HG02840 (cell line): ENCODE results near the gene TMED6.

Experiments
- ATAC-seq: cut with Tn5 transposase; IDR thresholded peaks from one replicate; pipeline ENCODE4 v1.9.1; 2021; ENCODE audit warnings: mild to moderate bottlenecking, moderate library complexity, moderate number of reproducible peaks; ENCODE audit not compliant: unreplicated experiment, low FRiP score

Gene TMED6

DNA sequence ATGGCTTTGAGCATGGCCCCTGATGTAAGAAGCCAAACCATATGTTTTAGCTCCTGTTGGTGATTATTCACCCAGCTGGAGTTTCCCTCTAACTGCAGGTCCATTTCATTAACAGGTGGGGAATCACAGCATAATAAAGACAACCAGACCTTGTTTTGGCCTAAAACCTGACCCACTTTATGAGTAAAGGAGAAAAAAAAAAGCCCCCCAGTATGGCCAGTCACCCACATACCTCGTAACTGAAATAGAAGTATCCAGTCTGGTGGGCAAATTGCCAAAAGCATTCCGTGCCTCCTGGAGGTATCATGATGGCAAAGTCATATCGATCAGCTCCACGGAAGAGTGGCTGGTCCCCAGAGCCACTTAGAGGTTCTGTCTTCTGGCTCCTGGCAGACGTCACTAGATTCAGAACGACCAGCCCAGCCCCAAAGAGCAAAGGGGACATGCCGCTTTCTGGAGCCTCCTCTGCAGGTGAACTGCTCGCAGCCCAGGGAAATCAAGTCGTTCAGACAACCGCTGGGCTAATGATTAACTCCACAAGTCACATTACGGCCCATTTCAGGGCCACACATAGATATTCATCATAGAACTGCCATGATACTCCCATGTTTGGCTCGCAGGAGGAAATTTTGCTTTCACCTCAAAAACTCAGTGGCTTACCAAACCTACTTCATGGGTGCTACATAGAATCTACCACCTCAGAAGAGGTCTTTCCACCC lies at the start of gene TMED6:
TSS of gene TMED6 (minus strand) at position 478 of the 719 bp plus-strand sequence. CDS start at position 445, 33 bp downstream.
- ATAC-seq = no peak

DNA sequence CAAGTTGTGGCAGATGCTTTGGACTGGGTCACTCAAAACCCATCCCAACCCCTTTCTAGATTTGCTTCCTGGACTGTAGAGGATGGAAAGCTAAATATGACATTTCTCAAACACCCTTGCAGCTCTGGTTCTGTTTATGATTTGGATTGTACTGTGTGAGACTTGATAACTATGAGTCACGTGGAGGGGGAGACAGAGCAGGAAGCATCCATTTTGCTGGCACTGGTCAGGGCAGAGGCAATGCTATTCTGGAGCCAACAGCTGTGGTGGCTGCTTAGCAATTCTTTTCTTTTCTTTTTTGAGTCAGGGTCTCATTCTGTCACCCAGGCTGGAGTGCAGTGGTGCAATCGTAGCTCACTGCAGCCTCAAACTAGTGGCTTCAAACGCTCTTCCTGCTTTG lies 47.8 kb upstream of the TMED6 start:
- ATAC-seq = no peak

DNA sequence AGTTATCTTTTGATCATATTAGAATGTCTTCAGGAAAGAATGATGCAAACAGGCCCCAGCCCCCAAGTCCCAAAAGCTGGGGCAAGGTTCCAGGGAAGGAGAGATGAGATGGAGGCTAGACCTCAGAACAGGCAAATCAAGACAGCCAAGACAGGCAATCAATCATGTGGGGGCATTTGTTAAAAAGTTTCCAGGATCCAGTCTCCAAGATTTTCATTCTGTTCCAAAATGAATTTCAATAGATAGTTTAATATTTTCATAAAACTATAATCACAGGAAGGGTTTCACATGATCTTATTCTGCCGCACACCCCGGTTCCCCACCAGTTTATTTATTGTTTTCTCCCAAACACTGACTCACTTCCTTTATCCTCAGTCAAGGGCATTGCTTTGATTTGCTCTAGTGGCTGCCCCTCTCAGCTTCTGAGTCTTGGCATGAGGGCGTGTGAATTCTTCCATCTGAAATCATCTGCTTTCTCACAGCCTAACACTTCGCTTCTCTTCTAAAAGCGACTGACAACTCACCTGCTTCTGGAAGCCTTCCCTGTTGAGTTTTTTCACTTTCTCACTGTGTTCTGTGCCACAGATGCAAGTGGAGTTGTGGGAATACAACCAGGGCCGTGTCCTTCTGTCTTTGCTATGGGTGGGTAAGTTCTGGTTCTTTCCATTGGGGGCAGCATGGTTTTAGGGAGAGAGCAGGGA lies 46.4 kb upstream of the TMED6 start:
- ATAC-seq = no peak

- no peak for ATAC-seq
These were observed 44.8 kb upstream of the TMED6 start for GRCh38 chr16:69396187-69397061.

- ATAC-seq = no peak
These were observed 44.2 kb upstream of the TMED6 start for GRCh38 chr16:69395859-69396186.

- ATAC-seq = no peak
These were observed 42.6 kb upstream of the TMED6 start for GRCh38 chr16:69393898-69394849.

DNA sequence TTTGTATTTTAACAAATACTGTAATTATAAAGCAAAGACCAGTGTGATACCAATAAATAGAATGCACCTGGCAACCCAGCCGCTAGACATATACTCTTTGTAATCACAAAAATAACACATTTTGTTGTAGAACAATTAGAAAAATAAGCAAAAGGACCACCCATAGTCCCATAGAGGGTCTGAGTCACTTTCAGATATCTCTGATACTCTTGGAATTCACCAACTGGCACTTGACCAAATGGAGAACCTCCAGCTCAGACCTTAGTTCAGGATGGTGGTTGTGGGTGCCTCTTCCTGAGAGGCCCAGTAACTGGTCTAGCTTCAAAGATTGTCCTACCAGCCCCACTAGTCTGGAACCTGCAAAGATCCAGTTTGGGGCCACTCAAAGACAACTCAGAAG lies 35.0 kb upstream of the TMED6 start:
- no peak for ATAC-seq

DNA sequence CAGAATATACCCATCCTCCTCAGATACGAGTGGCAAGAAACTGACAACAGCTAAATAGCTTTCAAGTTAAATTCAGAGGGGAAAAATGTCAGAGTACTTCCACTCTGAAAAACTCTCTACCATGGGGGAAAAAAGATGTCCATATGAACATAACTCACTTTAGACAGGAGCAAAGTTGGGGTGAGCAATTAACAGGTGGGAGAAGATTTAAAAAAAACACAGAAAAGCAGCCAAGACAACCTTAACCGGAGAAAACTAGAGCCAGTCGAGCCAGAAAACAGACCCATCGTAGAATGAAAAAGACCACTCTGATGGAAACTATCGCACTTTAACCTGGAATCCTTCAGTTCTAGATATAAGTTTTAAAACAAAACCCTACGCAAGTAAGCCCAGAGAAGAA lies 33.4 kb upstream of the TMED6 start:
- no peak for ATAC-seq

DNA sequence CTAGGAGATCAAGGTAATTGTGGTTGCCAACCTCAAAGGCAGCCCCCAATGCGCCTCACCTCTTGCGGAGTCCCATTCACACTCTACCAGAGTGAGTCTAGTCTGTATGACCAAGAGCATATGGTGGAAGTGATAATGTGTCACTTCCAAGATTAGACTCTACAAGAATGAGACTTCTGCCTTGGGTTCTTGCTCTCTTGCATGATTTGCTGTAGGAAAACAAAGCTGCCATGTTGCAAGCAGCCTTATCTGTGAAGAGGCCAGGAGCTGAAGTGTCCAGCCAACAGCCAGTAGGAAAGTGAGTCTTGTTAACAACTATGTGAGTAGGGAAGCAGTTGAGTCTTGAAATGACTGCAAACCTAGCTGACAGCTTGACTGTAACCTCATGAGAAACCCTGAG lies 30.8 kb upstream of the TMED6 start:
- no peak for ATAC-seq

DNA sequence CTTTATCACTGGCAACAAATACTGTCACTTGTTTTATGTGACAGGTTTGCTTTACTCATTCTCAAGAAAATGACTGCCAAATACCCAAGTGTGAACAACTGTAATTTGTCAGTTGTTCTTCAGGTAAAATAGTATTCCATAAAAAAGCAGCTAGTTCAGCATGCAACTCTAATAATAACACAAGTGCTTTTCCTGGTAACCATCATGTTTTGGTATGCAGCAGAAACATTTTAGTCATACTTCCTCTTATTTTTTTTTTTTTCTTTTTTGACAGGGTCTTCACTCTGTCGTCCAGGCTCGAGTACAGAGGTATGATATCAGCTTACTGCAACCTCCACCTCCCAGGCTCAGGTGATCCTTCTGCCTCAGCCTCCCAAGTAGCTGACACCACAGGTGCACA lies 29.6 kb upstream of the TMED6 start:
- no peak for ATAC-seq

GRCh38 chr16:69378760-69379159 lies 27.2 kb upstream of the TMED6 start:
- no peak for ATAC-seq

GRCh38 chr16:69378036-69378435 lies 26.4 kb upstream of the TMED6 start:
- no peak for ATAC-seq

- ATAC-seq = no peak
These were observed 24.9 kb upstream of the TMED6 start for GRCh38 chr16:69376393-69377059.

- no peak for ATAC-seq
These were observed 21.4 kb upstream of the TMED6 start for GRCh38 chr16:69373019-69373418.

- ATAC-seq = no peak
These were observed 20.0 kb upstream of the TMED6 start for GRCh38 chr16:69371564-69371963.

GRCh38 chr16:69368866-69369265 lies 17.3 kb upstream of the TMED6 start:
- no peak for ATAC-seq

GRCh38 chr16:69367980-69368379 lies 16.4 kb upstream of the TMED6 start:
- ATAC-seq = no peak

DNA sequence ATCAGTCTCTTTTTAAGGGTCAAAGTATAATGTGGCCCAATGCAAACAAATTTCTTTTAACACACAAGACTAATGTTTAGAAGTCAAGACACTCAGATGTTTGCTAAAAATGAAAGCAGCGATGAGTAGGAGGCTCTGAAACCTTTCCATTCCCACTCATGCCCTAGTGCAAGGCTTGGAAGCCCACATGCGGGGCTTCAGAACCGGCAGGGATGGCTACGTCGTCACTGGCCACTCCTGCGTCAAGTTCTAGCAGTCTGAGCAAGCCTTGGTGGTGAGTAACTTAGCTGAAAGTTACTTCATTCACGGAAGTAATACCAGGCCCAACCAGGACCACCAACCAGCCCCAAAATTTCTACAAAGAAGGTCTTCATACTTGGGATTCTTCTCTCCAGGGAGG lies 14.8 kb upstream of the TMED6 start:
- ATAC-seq = no peak

- ATAC-seq = no peak
These were observed 14.3 kb upstream of the TMED6 start for GRCh38 chr16:69365901-69366300.

- ATAC-seq = no peak
These were observed 12.5 kb upstream of the TMED6 start for GRCh38 chr16:69364088-69364487.
